GM12878 (cell line): ENCODE data around the gene SUSD2.

Source experiments
- CBFB ChIP-seq: IDR thresholded peaks from 2 replicates; pipeline ENCODE4 v1.6.1; 2016; ENCODE audit warnings: antibody characterized with exemption, low read depth
- CEBPB ChIP-seq, 2 experiments: fragments of 150-350 bp in 1 of 2; IDR thresholded peaks; 2 replicates each; pipeline ENCODE4 v1.6.1; 2012 to 2014; ENCODE audit warnings: low read depth in 2 of 2, low read length in 2 of 2, borderline replicate concordance in 1 of 2, inconsistent platforms in 1 of 2
- CTCF ChIP-seq, 3 experiments: IDR thresholded peaks in 2 of 3; conservative IDR thresholded peaks in 1 of 3; 2 replicates each; pipeline ENCODE4 v1.5.1; 2011; ENCODE audit warnings: low read depth in 3 of 3, low read length in 3 of 3, mild to moderate bottlenecking in 3 of 3, control low read depth in 2 of 3, moderate library complexity in 2 of 3, inconsistent platforms in 1 of 3, mixed read lengths in 1 of 3; ENCODE audit not compliant: control insufficient read depth in 2 of 3, insufficient read depth in 1 of 3; ENCODE audit errors: extremely low read depth in 1 of 3
- POLR2A ChIP-seq: IDR thresholded peaks from 2 replicates; pipeline ENCODE4 v1.6.1; 2011; ENCODE audit warnings: low read depth, mild to moderate bottlenecking, low read length
- RFX5 ChIP-seq: IDR thresholded peaks from 2 replicates; pipeline ENCODE4 v1.6.1; 2011; ENCODE audit warnings: low read depth, low read length, improper control_type of control experiment
- TCF12 ChIP-seq: IDR thresholded peaks from 2 replicates; pipeline ENCODE4 v1.6.1; 2011; ENCODE audit warnings: low read depth, mild to moderate bottlenecking, low read length
- TCF7 ChIP-seq: IDR thresholded peaks from 2 replicates; pipeline ENCODE4 v1.6.1; 2014; ENCODE audit warnings: antibody characterized with exemption, borderline replicate concordance
- WRNIP1 ChIP-seq: IDR thresholded peaks from 2 replicates; pipeline ENCODE4 v1.6.1; 2011; ENCODE audit warnings: low read depth, low read length, improper control_type of control experiment, borderline replicate concordance
- ZNF24 ChIP-seq: fragments of 450-650 bp; IDR thresholded peaks from 2 replicates; pipeline ENCODE4 v1.6.1; 2017; ENCODE audit warnings: antibody characterized with exemption, mild to moderate bottlenecking

- TF ChIP-seq RFX5 = no peak
- no peak for TF ChIP-seq POLR2A
- no peak for TF ChIP-seq TCF12
- no peak for TF ChIP-seq CTCF (IDR thresholded peaks at IDR 0.05 in 2 of 3, conservative IDR thresholded peaks at IDR 0.05 in 1 of 3; ENCODE audit: control insufficient read depth in 2 of 3, extremely low read depth in 1 of 3, insufficient read depth in 1 of 3, low read depth in 3 of 3, low read length in 3 of 3)
- no peak for TF ChIP-seq ZNF24
- TF ChIP-seq CEBPB (IDR thresholded peaks at IDR 0.05; ENCODE audit: borderline replicate concordance in 1 of 2, low read depth in 2 of 2, low read length in 2 of 2) = no peak
- no peak for TF ChIP-seq CBFB
- TF ChIP-seq TCF7 = no peak
- TF ChIP-seq WRNIP1 = no peak
These were observed 10.1 kb downstream of the SUSD2 start for GRCh38 chr22:24191381-24191841.
